Measurements from ENCODE around the gene OGDH.

DNA sequence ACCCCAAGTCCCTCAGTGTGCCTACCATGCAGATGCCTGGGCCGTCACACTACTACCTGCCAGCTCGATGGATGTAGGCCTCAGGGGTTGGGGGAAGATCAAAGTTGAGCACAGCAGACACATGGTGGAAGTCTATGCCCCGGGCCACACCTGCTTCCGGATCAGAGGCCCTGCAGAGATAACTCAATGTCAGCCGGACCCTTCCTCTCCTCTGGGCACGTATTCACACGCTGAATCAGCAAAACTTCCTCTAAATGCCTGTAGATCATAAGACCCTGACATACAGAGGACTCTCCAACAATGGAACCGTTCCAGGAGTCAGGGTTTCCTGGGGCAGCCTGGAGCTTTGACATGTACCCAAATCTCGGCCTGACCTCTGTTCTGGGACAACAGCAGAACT, 36.5 kb upstream of the OGDH start:
- TF ChIP-seq, protein P1, sequence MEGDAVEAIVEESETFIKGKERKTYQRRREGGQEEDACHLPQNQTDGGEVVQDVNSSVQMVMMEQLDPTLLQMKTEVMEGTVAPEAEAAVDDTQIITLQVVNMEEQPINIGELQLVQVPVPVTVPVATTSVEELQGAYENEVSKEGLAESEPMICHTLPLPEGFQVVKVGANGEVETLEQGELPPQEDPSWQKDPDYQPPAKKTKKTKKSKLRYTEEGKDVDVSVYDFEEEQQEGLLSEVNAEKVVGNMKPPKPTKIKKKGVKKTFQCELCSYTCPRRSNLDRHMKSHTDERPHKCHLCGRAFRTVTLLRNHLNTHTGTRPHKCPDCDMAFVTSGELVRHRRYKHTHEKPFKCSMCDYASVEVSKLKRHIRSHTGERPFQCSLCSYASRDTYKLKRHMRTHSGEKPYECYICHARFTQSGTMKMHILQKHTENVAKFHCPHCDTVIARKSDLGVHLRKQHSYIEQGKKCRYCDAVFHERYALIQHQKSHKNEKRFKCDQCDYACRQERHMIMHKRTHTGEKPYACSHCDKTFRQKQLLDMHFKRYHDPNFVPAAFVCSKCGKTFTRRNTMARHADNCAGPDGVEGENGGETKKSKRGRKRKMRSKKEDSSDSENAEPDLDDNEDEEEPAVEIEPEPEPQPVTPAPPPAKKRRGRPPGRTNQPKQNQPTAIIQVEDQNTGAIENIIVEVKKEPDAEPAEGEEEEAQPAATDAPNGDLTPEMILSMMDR (IDR thresholded peaks at IDR 0.05) = no peak
- no peak for TF ChIP-seq POLR2AphosphoS5 (IDR thresholded peaks at IDR 0.05)
